PFSK-1 (cell line): ENCODE data around the gene RYR1.

Source experiments
- SIN3A ChIP-seq: IDR thresholded peaks from 2 replicates; pipeline ENCODE4 v1.6.1; 2012; ENCODE audit warnings: mild to moderate bottlenecking, low read length, moderate library complexity, borderline replicate concordance; ENCODE audit not compliant: insufficient read depth
- TF ChIP-seq, protein P1 (sequence below), 2 experiments: IDR thresholded peaks; 2 replicates each; pipeline versions ENCODE4 v1.6.1 to v1.8.0; 2011 to 2012; ENCODE audit warnings: low read depth in 2 of 2, low read length in 2 of 2, control low read depth in 1 of 2, inconsistent platforms in 1 of 2, mild to moderate bottlenecking in 1 of 2, moderate library complexity in 1 of 2; ENCODE audit not compliant: insufficient read depth in 1 of 2

DNA sequence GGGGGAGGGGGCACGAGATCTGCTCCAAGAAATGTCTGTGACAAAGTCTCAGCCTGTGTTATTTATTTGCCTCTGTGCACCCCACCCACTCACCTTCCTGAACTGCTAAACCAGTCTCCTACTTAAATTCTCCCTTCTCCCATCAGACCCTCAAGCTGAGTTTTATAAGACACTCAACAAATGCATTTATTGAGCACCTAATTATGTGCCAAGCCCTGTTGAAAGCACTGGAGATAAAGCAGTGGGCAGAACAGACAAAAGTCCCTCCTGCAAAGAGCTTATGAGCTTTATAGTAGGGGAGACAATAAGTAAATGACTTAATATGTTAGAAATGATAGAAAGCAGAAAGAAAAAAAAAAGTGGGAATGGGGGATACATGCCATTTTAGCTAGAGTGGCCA, 34.0 kb upstream of the RYR1 start:
- TF ChIP-seq SIN3A, result no peak
- TF ChIP-seq, protein P1, sequence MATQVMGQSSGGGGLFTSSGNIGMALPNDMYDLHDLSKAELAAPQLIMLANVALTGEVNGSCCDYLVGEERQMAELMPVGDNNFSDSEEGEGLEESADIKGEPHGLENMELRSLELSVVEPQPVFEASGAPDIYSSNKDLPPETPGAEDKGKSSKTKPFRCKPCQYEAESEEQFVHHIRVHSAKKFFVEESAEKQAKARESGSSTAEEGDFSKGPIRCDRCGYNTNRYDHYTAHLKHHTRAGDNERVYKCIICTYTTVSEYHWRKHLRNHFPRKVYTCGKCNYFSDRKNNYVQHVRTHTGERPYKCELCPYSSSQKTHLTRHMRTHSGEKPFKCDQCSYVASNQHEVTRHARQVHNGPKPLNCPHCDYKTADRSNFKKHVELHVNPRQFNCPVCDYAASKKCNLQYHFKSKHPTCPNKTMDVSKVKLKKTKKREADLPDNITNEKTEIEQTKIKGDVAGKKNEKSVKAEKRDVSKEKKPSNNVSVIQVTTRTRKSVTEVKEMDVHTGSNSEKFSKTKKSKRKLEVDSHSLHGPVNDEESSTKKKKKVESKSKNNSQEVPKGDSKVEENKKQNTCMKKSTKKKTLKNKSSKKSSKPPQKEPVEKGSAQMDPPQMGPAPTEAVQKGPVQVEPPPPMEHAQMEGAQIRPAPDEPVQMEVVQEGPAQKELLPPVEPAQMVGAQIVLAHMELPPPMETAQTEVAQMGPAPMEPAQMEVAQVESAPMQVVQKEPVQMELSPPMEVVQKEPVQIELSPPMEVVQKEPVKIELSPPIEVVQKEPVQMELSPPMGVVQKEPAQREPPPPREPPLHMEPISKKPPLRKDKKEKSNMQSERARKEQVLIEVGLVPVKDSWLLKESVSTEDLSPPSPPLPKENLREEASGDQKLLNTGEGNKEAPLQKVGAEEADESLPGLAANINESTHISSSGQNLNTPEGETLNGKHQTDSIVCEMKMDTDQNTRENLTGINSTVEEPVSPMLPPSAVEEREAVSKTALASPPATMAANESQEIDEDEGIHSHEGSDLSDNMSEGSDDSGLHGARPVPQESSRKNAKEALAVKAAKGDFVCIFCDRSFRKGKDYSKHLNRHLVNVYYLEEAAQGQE (IDR thresholded peaks at IDR 0.05; ENCODE audit: insufficient read depth in 1 of 2, low read depth in 2 of 2, low read length in 2 of 2), result no peak
